Adrenal gland (tissue), 12 donors: Measurements from ENCODE around the gene MYOCD. TPM values are rescaled to one million over a fixed set of nuclear protein-coding genes. Genes with fewer than 3 reads are reported as not detected.

Source experiments
- DNase-seq, 7 donors: peaks; one replicate each; pipeline ENCODE4 v3.0.0-alpha.2; 2019 to 2020
- H3K27ac ChIP-seq, 5 donors: fragments of 200-600 bp; sonication (generic) in 4 of 5; 1 replicate in 3 of 5; 2 replicates in 2 of 5; pipeline versions ENCODE4 v1.5.1 to v1.8.0; 2016 to 2020; ENCODE audit warnings: mild to moderate bottlenecking in 1 of 5
- H3K27me3 ChIP-seq: fragments of 200-600 bp; 2 replicates; pipeline ENCODE4 v1.8.0; 2021
- H3K36me3 ChIP-seq, 2 donors: fragments of 200-600 bp; replicated peaks in 1 of 2; 1 replicate in 1 of 2; 2 replicates in 1 of 2; pipeline versions ENCODE4 v1.5.1 to v1.8.0; 2018 to 2022
- H3K4me1 ChIP-seq, 2 donors: fragments of 200-600 bp; replicated peaks in 1 of 2; 1 replicate in 1 of 2; 2 replicates in 1 of 2; pipeline versions ENCODE4 v1.5.1 to v1.8.0; 2018 to 2021
- H3K4me3 ChIP-seq, 4 donors: fragments of 200-600 bp; sonication (generic) in 3 of 4; one replicate each; pipeline ENCODE4 v1.5.1; 2016 to 2018
- H3K9me3 ChIP-seq, 3 donors: fragments of 200-600 bp; sonication (generic) in 1 of 3; replicated peaks in 1 of 3; 1 replicate in 2 of 3; 2 replicates in 1 of 3; pipeline versions ENCODE4 v1.5.1 to v1.8.0; 2016 to 2021
- CTCF ChIP-seq, 6 experiments: fragments of 450-650 bp in 4 of 6; fragments of 200-600 bp in 2 of 6; sonication (generic) in 1 of 6; IDR thresholded peaks; 1 replicate in 5 of 6; 2 replicates in 1 of 6; pipeline versions ENCODE4 v1.5.1 to v1.8.0; 2016 to 2021; ENCODE audit warnings: antibody characterized with exemption in 6 of 6, mild to moderate bottlenecking in 2 of 6, moderate library complexity in 1 of 6
- POLR2A ChIP-seq, 2 donors: fragments of 450-650 bp; IDR thresholded peaks; one replicate each; pipeline ENCODE4 v1.6.1; 2017; ENCODE audit warnings: antibody characterized with exemption in 2 of 2, mild to moderate bottlenecking in 2 of 2, moderate library complexity in 1 of 2
- WGBS, 4 donors: extraction: QIAGEN DNeasy Blood & Tissue Kit in 2 of 4; methylation state at CpG; one replicate each; pipeline versions ENCODE4 v1.1.5 to v1.1.7; 2013 to 2017; 5-methylcytosine and 5-hydroxymethylcytosine counted together
- intact Hi-C, 2 donors: fragments of 100-400 bp; cut with DNase I; formaldehyde crosslinking; loops; one replicate each; pipeline versions ENCODE4 v1.14.1 to v1.15.0; 2022 to 2023
- polyA plus RNA-seq, 3 donors: library from polyadenylated mRNA; stranded (reverse); fragments of 200-250 nt in 2 of 3; fragments of 350-450 nt in 1 of 3; fragmentation: Illumina TruSeq in 1 of 3; extraction: RNeasy Lipid Tissue Mini Kit (QIAGEN cat#74804) in 1 of 3; gene quantifications; one replicate each; pipeline ENCODE4 v1.2.3, GENCODE V29; 2013 to 2014
- total RNA-seq, 9 donors: library from RNA; depleted of rRNA in 4 of 9; stranded (reverse); fragments of >200 nt in 4 of 9; fragments of 120-200 nt in 1 of 9; fragmentation: NEBNext Ultra II Directional in 1 of 9; extraction: Animal tissue kit (Norgen Biotek cat#: 25700) in 1 of 9; gene quantifications; one replicate each; pipeline versions ENCODE4 v1.1.0 to v1.2.4, GENCODE V29; 2013 to 2023
- donor health status: healthy with polysubstance abuse.
- donor health status: Bipolar disorder and iron deficiency.
- donor health status: DM: yes; HTN: yes; CAD: no.
- donor health status: DM: no; HTN: no; CAD: no.
- donor health status: DM: no; HTN: no; CAD: no.
- donor health status: DM: yes; HTN: yes; CAD: no.

The MYOCD gene
- total and polyA plus RNA-seq, 12 donors = 0.18 to 4.3 (median 0.97) TPM

GRCh38 chr17:12655936-12656335 is 9.8 kb upstream of the MYOCD start:
- H3K4me1 ChIP-seq = no peaks in the 10 kb centered on the region
- no peak overlapping the region for H3K27ac ChIP-seq

GRCh38 chr17:12656354-12656753 is 9.3 kb upstream of the MYOCD start:
- intact Hi-C loops = no loop called here
- Histone ChIP-seq H3K9me3 (no peaks in the 10 kb centered on the region), H3K4me1 (no peaks in the 10 kb centered on the region), H3K36me3 (no peaks in the 10 kb centered on the region), H3K4me3 (no peak overlapping the region), H3K27me3 (no peaks in the 10 kb centered on the region), H3K27ac (no peak overlapping the region)
- DNase-seq = no peak
- 48 to 66% (median 59%) methylated on average over 2 of the region's 2 CpGs for WGBS, 4 donors
- TF ChIP-seq POLR2A (IDR thresholded peaks at IDR 0.05) (no peak), CTCF (IDR thresholded peaks at IDR 0.05) (no peak)

More at GRCh38 chr17:12655936-12656335, 9.8 kb upstream of the MYOCD start:
- no peaks in the 10 kb centered on the region for H3K9me3 ChIP-seq
- no peak for DNase-seq
- intact Hi-C loops = no loop called here
- TF ChIP-seq POLR2A (IDR thresholded peaks at IDR 0.05) (no peak), CTCF (IDR thresholded peaks at IDR 0.05) (no peak)
- H3K27me3 ChIP-seq = no peaks in the 10 kb centered on the region
- 71 to 84% (median 80%) methylated on average over 4 of the region's 4 CpGs for WGBS, 4 donors
- no peaks in the 10 kb centered on the region for H3K36me3 ChIP-seq
- H3K4me3 ChIP-seq = no peak overlapping the region

GRCh38 chr17:12659500-12659899 is 6.2 kb upstream of the MYOCD start:
- no peak for TF ChIP-seq POLR2A (IDR thresholded peaks at IDR 0.05)
- Histone ChIP-seq H3K4me3 (no peak overlapping the region), H3K36me3 (no peaks in the 10 kb centered on the region), H3K4me1 (no peaks in the 10 kb centered on the region), H3K27ac (no peak overlapping the region), H3K27me3 (no peaks in the 10 kb centered on the region), H3K9me3 (no peaks in the 10 kb centered on the region)
- WGBS, 4 donors = 60 to 87% (median 80%) methylated on average over 1 of the region's 1 CpG
- intact Hi-C loops = no loop called here
- no peak for DNase-seq

- intact Hi-C loops = loop anchor here in 1 of 2 donors (10.0 kb wide), 1 partner anchor 409 kb away; no protein-coding TSS in a partner anchor
These were observed 1.4 kb upstream of the MYOCD start for GRCh38 chr17:12664252-12664651.

More at GRCh38 chr17:12664252-12664651, 1.4 kb upstream of the MYOCD start:
- no peak overlapping the region for H3K27ac ChIP-seq
- no peak overlapping the region for H3K4me3 ChIP-seq
- no peaks in the 10 kb centered on the region for H3K9me3 ChIP-seq
- WGBS, 4 donors = 59 to 65% (median 63%) methylated on average over 11 of the region's 11 CpGs
- H3K36me3 ChIP-seq = no peaks in the 10 kb centered on the region
- H3K4me1 ChIP-seq = no peaks in the 10 kb centered on the region
- TF ChIP-seq POLR2A (IDR thresholded peaks at IDR 0.05) = no peak
- TF ChIP-seq CTCF (IDR thresholded peaks at IDR 0.05) = no peak
- peaks cover 5% of the 10 kb centered on the region for H3K27me3 ChIP-seq
- DNase-seq = no peak
